AG04450 (cell line): ENCODE data around the gene NOL7. TPM values are rescaled to one million over a fixed set of nuclear protein-coding genes. Genes with fewer than 3 reads are reported as not detected.

Experiments
- CTCF ChIA-PET: fragments of 300-600, 350-600 bp; formaldehyde crosslinking; extraction: SDS; loops from one replicate; lab custom pipeline; 2022; ENCODE audit warnings: antibody characterized with exemption, inconsistent platforms; lab: Charles Lee
- POLR2A ChIA-PET: fragments of 350-600 bp; formaldehyde crosslinking; extraction: SDS; loops from one replicate; lab custom pipeline; 2021; ENCODE audit warnings: antibody characterized with exemption, inconsistent platforms; lab: Yijun Ruan, JAX
- DNase-seq: peaks from one replicate; pipeline ENCODE4 v3.0.0-alpha.2; 2011; ENCODE audit warnings: low read depth, low spot score
- H3K27ac ChIP-seq: one replicate; pipeline ENCODE4 v1.5.1; 2012; ENCODE audit warnings: low read depth, low read length, control low read depth
- H3K27me3 ChIP-seq: one replicate; pipeline ENCODE4 v1.6.0; 2012; ENCODE audit warnings: low read length; ENCODE audit not compliant: control insufficient read depth, insufficient read depth
- H3K4me3 ChIP-seq: 2 replicates; pipeline ENCODE4 v1.5.1; 2011; ENCODE audit warnings: mild to moderate bottlenecking, low read depth, low read length, control low read depth
- H3K9me3 ChIP-seq: 2 replicates; pipeline ENCODE4 v1.5.1; 2012; ENCODE audit warnings: low read length; ENCODE audit not compliant: control insufficient read depth, insufficient read depth
- polyA plus RNA-seq: library from polyadenylated mRNA; depleted of rRNA; stranded (reverse); fragments of >200 nt; gene quantifications from 2 replicates; pipeline ENCODE4 v1.2.3, GENCODE V29; 2011
- TF ChIP-seq, protein P1 (sequence below): IDR thresholded peaks from 2 replicates; pipeline ENCODE4 v1.5.1; 2011; ENCODE audit warnings: low read depth, low read length, control low read depth, inconsistent platforms

NOL7 gene
- polyA plus RNA-seq, 1 experiment = 46.6 TPM

DNA sequence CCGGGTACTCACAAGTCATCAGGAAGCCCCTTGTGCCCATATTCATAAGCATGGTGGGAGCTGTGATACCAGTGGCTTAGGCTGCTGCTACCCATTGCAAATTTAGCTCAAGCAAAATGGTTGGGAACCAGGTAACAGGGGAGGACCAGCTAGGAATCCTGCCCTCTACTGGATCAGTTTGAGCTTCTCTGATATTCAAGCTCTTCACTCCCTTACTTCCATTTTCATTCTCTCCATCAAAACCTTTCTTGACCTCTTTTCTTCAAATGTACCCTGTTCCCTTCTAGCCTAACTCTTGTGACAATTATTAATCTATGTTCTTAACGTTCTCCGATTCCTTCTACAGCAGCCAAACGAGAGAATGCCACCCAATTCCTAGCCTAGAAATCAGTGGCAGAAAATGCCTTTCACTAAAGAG is 9.7 kb downstream of the NOL7 start:
- CTCF ChIA-PET = interaction anchor here (0.6 to 2.5 kb wide), 14 partner anchors 9 to 442 kb away, joined by 3 to 19 read pairs (median 3); partner anchors contain the start of gene NOL7
- POLR2A ChIA-PET = no interaction called here

DNA sequence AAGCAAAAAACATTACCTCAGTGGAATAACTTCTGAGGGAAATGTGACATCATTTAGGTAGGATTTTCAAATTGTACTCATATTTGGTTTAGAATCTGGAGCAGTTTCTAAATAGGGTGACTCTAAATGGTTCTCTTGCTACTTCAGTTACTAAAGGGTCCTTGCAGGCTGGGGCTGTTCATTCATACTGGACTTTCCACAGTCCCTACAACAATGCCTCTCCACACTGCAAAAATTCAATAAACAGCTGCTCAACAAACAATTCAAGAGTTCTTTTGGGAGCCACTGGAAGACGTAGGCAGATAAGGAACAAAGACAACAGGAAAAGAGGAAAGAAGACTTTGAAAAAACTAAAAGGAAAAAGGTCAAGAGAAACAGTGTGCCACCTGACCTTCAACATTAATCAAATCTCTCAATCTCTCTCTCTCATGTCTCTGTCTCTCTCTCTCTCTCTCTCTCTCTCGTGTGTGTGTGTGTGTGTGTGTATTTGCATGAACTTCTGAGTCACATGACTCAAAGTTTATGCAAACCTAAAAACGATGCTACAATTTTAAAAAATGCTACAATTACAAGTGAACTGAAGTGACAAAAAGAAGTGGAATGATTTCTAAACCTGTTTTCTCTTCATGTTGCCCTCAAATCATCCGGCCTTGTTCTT is 14.5 kb downstream of the NOL7 start:
- Histone ChIP-seq H3K4me3 (no peak overlapping the region), H3K27me3 (no peaks in the 10 kb centered on the region), H3K27ac (no peak overlapping the region), H3K9me3 (no peaks in the 10 kb centered on the region)
- ChIA-PET POLR2A (interaction anchor here (0.7 to 0.9 kb wide), 2 partner anchors 12 to 15 kb away, joined by 3 to 4 read pairs; partner anchors contain the start of gene NOL7), CTCF (interaction anchor here (0.9 kb wide), 1 partner anchor 14 kb away, joined by 8 read pairs; the partner anchor contains the start of gene NOL7)
- TF ChIP-seq, protein P1, sequence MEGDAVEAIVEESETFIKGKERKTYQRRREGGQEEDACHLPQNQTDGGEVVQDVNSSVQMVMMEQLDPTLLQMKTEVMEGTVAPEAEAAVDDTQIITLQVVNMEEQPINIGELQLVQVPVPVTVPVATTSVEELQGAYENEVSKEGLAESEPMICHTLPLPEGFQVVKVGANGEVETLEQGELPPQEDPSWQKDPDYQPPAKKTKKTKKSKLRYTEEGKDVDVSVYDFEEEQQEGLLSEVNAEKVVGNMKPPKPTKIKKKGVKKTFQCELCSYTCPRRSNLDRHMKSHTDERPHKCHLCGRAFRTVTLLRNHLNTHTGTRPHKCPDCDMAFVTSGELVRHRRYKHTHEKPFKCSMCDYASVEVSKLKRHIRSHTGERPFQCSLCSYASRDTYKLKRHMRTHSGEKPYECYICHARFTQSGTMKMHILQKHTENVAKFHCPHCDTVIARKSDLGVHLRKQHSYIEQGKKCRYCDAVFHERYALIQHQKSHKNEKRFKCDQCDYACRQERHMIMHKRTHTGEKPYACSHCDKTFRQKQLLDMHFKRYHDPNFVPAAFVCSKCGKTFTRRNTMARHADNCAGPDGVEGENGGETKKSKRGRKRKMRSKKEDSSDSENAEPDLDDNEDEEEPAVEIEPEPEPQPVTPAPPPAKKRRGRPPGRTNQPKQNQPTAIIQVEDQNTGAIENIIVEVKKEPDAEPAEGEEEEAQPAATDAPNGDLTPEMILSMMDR = no peak
- no peak for DNase-seq

More for the DNA sequence above, 9.7 kb downstream of the NOL7 start:
- Histone ChIP-seq H3K27ac (no peak overlapping the region), H3K27me3 (no peaks in the 10 kb centered on the region), H3K9me3 (no peaks in the 10 kb centered on the region), H3K4me3 (no peak overlapping the region)
- TF ChIP-seq, protein P1 = peak; percentile 60
- DNase-seq = no peak

DNA sequence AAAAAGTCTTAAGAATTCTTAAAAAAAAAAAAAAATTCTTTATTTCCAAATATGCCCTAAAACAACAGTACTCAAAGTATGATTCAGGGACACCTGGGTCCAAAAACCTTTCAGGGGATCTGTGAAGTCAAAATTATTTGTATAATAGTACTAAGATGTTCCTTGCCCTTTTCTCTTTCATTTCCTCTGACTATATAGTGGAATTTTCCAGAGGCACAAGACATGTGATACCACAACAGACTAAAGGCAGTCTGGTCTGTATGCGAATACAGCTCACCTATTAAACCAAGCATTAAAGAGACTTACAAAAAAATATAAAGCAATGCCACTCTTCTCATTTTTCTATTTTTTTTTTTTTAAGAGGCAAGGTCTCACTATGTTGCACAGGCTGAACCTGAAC is 15.4 kb downstream of the NOL7 start:
- no peaks in the 10 kb centered on the region for H3K27me3 ChIP-seq
- no peak for DNase-seq
- ChIA-PET POLR2A (interaction anchor here (0.7 to 0.9 kb wide), 2 partner anchors 11 to 16 kb away, joined by 3 to 4 read pairs; partner anchors contain the start of gene NOL7), CTCF (interaction anchor here (0.9 kb wide), 1 partner anchor 15 kb away, joined by 8 read pairs; the partner anchor contains the start of gene NOL7)
- H3K9me3 ChIP-seq = no peaks in the 10 kb centered on the region
- TF ChIP-seq, protein P1 = no peak
- H3K27ac ChIP-seq = no peak overlapping the region
- no peak overlapping the region for H3K4me3 ChIP-seq

DNA sequence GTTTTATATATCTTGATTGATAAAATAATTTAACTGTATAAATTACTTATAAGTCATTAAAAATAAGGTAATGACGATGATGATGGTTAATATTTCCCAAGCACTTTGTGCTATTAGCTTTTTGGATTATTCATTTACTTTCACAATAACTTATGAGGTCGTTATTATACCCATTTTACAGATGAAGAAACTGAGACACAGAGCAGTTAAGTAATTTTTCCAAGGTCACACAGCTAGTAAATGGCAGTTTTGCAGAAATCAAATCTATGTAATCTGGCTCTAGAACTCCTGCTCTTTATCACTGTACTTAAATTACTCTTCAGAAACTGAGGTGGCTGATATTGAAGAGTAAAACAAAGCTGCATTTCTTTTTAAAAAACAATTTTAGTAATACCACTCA is 18.2 kb downstream of the NOL7 start:
- H3K27me3 ChIP-seq = no peaks in the 10 kb centered on the region
- no peak overlapping the region for H3K27ac ChIP-seq
- no peaks in the 10 kb centered on the region for H3K9me3 ChIP-seq
- CTCF ChIA-PET = interaction anchor here (0.6 to 1.4 kb wide), 3 partner anchors 9 to 59 kb away, joined by 3 to 5 read pairs (median 3); partner anchors contain the start of gene NOL7
- no peak overlapping the region for H3K4me3 ChIP-seq
- TF ChIP-seq, protein P1 = no peak
- POLR2A ChIA-PET = no interaction called here
- no peak for DNase-seq
